NCI-H1436 (cell line): ENCODE data around the gene CXCR1.
"Not testable (repeated sequence)": the region's sequence is repeated elsewhere in the genome, so short reads cannot be mapped to it uniquely, and the experiment has no call there.

ENCODE experiments used
- DNase-seq: peaks from one replicate; lab custom pipeline; 2025; lab: John Stamatoyannopoulos, UW

The CXCR1 gene

GRCh38 chr2:218166791-218167190 lies at the start of gene CXCR1:
CXCR1 (minus strand) TSS chr2:218166962; CDS start chr2:218165211, 1,751 bp downstream.
- no peak for DNase-seq

- DNase-seq, result no peak
Observed at GRCh38 chr2:218216336-218216673, 49.5 kb upstream of the CXCR1 start.

- no peak for DNase-seq
Observed at GRCh38 chr2:218214116-218214515, 47.4 kb upstream of the CXCR1 start.

DNA sequence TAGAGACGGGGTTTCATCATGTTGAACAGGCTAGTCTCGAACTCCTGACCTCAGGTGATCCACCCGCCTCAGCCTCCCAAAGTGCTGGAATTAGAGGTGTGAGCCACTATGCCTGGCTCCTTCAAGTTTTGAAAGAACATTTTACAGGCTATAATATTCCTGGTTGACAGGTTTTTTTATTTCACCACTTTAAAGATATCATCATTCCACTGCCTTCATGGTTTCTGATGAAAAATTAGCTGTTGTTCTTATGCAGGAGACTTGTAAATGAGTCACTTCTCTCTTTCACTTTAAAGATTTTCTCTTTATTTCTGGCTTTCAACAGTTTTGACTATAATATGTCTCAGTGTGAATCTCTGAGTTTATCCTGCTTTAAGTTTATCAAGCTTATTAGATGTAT lies 42.3 kb upstream of the CXCR1 start:
- no peak for DNase-seq

GRCh38 chr2:218202266-218202665 lies 35.5 kb upstream of the CXCR1 start:
- DNase-seq, result no peak

- no peak for DNase-seq
Observed at GRCh38 chr2:218196974-218197373, 30.2 kb upstream of the CXCR1 start.

DNA sequence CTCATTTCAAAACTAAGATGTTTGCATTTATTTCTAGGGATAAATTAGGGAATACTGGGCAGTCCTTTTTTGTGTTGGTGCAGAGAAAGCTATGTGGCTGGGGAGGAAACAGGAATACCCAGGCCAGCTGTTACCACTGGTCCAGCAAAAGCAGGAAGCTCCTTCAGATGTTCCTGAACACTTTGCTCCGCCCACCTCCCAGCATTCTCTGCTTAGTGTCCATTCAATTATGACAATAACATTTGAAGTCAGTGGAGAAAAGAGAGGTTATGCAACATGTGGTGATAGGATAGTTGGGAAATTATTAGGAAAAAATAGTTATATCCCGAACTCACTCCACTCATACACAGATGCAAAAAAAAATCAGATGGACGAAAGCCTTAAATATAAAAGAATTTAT lies 28.1 kb upstream of the CXCR1 start:
- DNase-seq, result no peak

DNA sequence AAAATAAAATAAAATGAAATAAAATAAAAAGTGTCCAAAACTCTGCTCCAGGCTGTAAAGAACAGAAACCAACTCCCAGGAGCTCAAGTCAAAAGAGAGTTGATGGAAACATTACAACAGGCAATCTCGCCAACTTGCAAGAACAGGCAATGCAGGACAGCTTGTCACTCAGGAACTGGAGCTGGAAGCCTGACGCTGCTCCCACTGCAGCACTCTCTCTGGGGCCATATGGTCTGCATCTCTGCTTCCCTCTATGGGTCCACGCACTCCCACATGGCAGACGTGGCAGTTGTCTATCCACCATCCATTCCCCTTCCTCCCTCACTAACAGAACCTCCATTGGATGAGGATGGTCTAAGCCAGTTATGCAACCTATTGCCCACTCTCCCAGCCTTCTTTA lies 26.9 kb upstream of the CXCR1 start:
- DNase-seq, result no peak

DNA sequence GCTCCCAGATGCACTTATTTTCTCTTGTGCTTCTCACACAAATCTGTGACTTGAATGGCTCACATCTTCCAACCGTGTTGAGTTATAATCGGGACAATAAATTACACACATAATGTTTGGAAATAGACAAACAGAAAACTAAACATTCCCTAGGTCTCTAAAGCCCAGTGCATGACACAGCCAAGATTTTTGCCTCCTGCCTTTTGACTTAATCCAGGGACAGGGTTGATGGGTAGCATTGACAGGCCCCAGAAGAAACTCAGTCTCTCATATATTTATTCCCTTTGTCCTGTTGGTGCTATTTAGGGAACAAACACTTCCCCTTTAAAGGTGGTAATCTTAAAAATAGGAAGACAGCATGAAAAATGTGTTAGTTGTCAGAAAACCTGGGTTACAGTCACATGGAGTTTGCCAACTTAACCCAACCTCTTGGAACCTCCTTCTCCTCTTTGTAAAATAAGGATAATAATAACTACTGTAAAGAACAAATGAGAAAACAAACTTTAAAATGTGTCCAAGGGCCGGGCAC lies 26.2 kb upstream of the CXCR1 start:
- DNase-seq, result no peak

DNA sequence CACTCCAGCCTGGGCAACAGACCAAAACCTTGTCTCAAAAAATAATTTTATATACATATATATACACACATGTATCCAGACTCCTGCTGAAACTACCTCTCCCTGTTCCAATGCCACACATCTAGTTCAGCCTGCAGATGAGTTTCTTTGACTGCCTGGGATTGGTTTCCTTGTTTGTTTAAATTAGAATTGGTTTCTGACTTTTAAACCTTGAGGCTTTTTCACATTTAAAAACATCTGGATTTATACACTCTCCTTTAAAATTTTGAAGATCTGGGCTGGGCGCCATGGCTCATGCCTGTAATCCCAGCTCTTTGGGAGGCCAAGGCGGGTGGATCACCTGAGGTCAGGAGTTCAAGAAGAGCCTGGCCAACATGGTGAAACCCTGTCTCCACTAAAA lies 21.8 kb upstream of the CXCR1 start:
- DNase-seq, result no peak

- no peak for DNase-seq
Observed at GRCh38 chr2:218187296-218188015, 20.7 kb upstream of the CXCR1 start.

- DNase-seq, result no peak
Observed at GRCh38 chr2:218186876-218187275, 20.1 kb upstream of the CXCR1 start.

- peak; percentile 50 for DNase-seq
Observed at GRCh38 chr2:218186355-218186766, 19.6 kb upstream of the CXCR1 start.

- no peak for DNase-seq
Observed at GRCh38 chr2:218184331-218184730, 17.6 kb upstream of the CXCR1 start.

- DNase-seq, result no peak
Observed at GRCh38 chr2:218180467-218181114, 13.8 kb upstream of the CXCR1 start.

DNA sequence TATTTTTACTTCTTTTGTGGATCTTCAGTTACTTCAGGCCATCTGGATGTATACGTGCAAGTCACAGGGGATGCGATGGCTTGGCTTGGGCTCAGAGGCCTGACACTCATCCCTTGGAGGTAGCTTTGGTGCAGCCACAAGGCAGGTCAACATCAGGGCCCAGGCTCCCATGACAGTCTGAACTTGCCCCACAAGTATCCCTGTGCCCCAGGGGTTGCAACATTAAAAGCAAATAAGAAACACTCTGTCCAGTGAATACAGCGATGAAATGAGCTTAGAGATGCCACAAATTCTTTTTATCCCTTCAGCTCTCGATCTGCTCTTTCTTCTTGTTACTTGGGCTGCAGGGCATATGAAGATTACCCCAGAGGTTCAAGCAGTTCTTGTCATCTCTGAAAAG lies 13.0 kb upstream of the CXCR1 start:
- DNase-seq, result no peak

GRCh38 chr2:218172845-218173244 lies 6.1 kb upstream of the CXCR1 start:
- DNase-seq, result no peak

DNA sequence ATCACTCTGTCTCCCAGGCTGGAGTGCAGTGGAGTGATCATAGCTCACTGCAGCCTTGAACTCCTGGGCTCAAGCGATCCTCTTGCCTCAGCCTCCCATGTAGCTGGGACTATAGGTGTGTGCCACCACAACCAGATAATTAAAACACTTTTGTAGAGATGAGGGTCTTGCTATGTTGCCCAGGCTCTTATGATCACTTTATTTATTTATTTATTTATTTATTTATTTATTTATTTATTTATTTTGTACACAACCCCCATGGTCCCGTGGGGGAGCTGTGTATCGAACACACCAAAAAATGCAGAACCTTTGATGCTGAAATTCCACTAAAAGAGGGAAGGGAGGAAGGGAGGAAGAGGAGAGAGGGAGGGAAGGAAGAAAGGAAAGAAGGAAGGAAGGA lies 5.0 kb upstream of the CXCR1 start:
- not testable (repeated sequence) for DNase-seq

DNA sequence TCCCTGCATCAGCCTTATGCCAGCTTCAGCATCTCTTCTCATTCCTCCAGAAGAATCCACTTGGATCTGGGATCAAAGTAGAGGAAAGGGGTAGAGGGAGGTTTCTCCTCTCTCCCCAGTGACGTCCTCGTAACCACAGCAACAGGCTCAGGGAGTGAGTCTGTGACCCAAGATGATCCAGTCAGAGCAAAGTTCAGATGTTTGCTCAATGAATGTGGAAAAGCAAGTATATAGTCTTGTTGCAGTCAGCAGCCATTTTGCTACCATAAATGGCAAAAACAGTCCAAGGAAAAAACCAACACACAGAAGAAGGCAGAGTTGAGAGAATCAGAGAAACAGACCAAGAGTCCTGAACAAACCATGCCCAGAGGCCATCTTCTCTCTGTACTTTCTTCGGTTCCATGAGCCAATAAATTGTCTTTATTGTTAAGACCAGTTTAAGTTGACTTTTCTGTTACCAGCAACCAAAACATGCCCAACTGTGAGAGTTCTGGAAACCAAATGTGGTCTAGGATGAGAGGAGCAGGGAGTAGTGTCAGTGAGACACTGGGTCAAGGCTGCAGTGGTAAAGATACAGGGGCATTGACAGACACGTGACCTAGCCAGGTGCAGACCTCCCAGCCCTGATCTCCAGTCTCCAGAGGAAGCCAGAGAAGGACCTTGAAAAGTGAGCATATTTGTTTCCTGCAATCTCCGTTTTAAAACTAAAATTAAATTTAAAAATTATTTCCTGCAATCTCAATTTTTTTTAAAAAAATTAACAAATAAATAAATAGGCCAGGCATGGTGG lies 3.2 kb upstream of the CXCR1 start:
- no peak for DNase-seq

DNA sequence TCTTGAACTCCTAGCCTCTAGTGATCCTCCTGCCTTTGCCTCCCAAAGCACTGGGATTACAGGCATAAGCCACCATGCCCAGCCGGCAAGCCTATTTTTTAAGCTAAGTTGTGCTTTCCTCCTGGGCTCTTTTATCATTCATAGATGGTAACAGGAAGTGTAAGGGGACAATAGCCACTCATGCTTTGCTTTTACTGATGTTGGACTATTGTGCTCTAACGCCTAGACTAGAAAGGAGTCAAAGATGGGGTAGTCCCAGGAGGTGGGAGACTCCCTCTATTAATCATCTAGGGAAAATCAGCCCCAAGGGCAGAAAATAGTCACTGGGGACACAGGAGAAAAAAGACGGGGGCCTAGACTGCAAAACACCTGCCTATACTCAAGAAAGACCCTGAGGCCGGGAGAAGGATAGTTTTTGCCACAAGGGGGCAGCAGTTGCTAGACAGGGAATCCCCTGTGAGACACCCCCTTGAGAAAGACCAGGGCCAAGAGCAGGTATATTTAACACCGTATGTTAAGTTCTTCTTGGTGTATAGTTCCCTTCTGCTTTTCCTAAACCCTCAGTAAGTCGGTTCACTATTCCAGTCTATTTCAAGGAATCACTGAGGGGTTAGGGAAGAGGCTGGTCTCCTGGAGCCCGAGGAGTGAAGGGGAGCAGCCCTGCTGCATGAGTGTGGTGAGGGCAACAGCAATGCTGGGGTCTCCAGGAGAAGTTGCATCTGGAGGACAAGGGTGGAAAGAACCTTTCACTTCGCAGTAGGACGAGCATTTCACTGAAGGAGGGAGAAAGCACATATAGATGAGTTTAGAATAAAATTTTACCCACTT lies 2.1 kb upstream of the CXCR1 start:
- DNase-seq, result peak; percentile 51

- no peak for DNase-seq
Observed at GRCh38 chr2:218168016-218168415, 1.3 kb upstream of the CXCR1 start.

- no peak for DNase-seq
Observed at GRCh38 chr2:218162814-218163213, 3.9 kb downstream of the CXCR1 start.
